HG02970 (cell line): ENCODE data around the gene CDH12.

Experiments
- ATAC-seq: cut with Tn5 transposase; IDR thresholded peaks from one replicate; pipeline ENCODE4 v1.9.1; 2021; ENCODE audit warnings: mild to moderate bottlenecking, moderate library complexity, moderate number of reproducible peaks; ENCODE audit not compliant: unreplicated experiment, low FRiP score

Gene CDH12

GRCh38 chr5:21882074-21882745 lies 970.9 kb downstream of the CDH12 start:
- ATAC-seq, result no peak

GRCh38 chr5:21880164-21880563 lies 973.0 kb downstream of the CDH12 start:
- ATAC-seq, result no peak

- no peak for ATAC-seq
Observed at GRCh38 chr5:21862986-21863385, 990.2 kb downstream of the CDH12 start.

- no peak for ATAC-seq
Observed at GRCh38 chr5:21858441-21858840, 994.7 kb downstream of the CDH12 start.

- no peak for ATAC-seq
Observed at GRCh38 chr5:21856987-21857386, 996.2 kb downstream of the CDH12 start.

- no peak for ATAC-seq
Observed at GRCh38 chr5:21847300-21847699, 1005.8 kb downstream of the CDH12 start.

- ATAC-seq, result no peak
Observed at GRCh38 chr5:21844960-21845359, 1008.2 kb downstream of the CDH12 start.

GRCh38 chr5:21834863-21835262 lies 1018.3 kb downstream of the CDH12 start:
- no peak for ATAC-seq

GRCh38 chr5:21831145-21831787 lies 1021.9 kb downstream of the CDH12 start:
- ATAC-seq, result no peak

- no peak for ATAC-seq
Observed at GRCh38 chr5:21826884-21827283, 1026.3 kb downstream of the CDH12 start.

- no peak for ATAC-seq
Observed at GRCh38 chr5:21823588-21823987, 1029.6 kb downstream of the CDH12 start.

GRCh38 chr5:21823076-21823574 lies 1030.0 kb downstream of the CDH12 start:
- ATAC-seq, result no peak

- no peak for ATAC-seq
Observed at GRCh38 chr5:21820527-21820926, 1032.6 kb downstream of the CDH12 start.

- ATAC-seq, result no peak
Observed at GRCh38 chr5:21818370-21818720, 1034.8 kb downstream of the CDH12 start.

- no peak for ATAC-seq
Observed at GRCh38 chr5:21817668-21818369, 1035.3 kb downstream of the CDH12 start.

- ATAC-seq, result no peak
Observed at GRCh38 chr5:21810737-21811316, 1042.3 kb downstream of the CDH12 start.

GRCh38 chr5:21809611-21810010 lies 1043.5 kb downstream of the CDH12 start:
- ATAC-seq, result no peak

- ATAC-seq, result no peak
Observed at GRCh38 chr5:21807953-21808352, 1045.2 kb downstream of the CDH12 start.

- ATAC-seq, result no peak
Observed at GRCh38 chr5:21806943-21807342, 1046.2 kb downstream of the CDH12 start.

GRCh38 chr5:21806271-21806670 lies 1046.9 kb downstream of the CDH12 start:
- ATAC-seq, result no peak

- ATAC-seq, result no peak
Observed at GRCh38 chr5:21802869-21803490, 1050.2 kb downstream of the CDH12 start.
